GM19463 (cell line): ENCODE measurements around the gene HMGXB3.
"Not testable (repeated sequence)": the region's sequence is repeated elsewhere in the genome, so short reads cannot be mapped to it uniquely, and the experiment has no call there.

ENCODE experiments used
- ATAC-seq: cut with Tn5 transposase; IDR thresholded peaks from one replicate; pipeline ENCODE4 v1.9.1; 2021; ENCODE audit warnings: mild to moderate bottlenecking, moderate library complexity; ENCODE audit not compliant: unreplicated experiment

HMGXB3 gene

GRCh38 chr5:150021491-150022157, 21.1 kb downstream of the HMGXB3 start:
- ATAC-seq: no peak

GRCh38 chr5:150022158-150022531, 21.6 kb downstream of the HMGXB3 start:
- ATAC-seq: no peak

DNA sequence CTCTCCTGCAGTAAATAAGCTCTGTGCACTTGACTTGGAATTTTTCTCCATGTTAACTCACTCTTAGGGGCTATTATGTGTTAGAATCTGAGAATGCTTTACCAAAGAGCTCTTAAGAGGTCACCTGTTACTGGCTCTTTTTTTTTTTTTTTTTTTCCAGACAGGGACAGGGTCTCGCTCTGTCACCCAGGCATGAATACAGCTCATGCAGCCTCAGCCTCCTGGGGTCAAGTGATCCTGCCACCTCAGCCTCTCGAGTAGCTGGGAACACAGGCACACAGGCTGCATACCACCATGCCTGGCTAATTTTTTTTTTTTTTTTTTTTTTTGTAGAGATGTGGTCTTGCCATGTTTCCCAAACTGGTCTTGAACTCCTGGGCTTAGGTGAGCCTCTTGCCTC, 22.1 kb downstream of the HMGXB3 start:
- ATAC-seq: no peak

DNA sequence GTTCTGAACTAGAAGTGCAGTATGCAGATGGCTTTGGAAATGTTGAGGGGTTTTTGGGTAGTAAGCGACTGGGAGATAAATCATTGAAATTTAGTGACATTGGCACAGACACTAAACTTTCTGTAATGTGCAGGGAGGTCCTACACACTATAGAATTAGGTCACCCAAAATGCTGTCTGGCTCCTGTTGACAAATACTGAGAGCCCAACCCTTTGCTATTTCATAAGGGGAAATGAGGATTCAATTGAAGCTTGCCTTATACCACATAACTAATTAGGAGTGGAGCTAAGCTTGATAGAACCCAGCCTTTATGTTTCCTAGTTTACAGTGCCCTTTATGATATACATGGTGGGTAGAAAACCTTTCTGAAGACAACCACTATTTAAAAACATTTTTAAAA, 22.6 kb downstream of the HMGXB3 start:
- ATAC-seq: no peak

GRCh38 chr5:150024346-150024984, 23.9 kb downstream of the HMGXB3 start:
- ATAC-seq: no peak

DNA sequence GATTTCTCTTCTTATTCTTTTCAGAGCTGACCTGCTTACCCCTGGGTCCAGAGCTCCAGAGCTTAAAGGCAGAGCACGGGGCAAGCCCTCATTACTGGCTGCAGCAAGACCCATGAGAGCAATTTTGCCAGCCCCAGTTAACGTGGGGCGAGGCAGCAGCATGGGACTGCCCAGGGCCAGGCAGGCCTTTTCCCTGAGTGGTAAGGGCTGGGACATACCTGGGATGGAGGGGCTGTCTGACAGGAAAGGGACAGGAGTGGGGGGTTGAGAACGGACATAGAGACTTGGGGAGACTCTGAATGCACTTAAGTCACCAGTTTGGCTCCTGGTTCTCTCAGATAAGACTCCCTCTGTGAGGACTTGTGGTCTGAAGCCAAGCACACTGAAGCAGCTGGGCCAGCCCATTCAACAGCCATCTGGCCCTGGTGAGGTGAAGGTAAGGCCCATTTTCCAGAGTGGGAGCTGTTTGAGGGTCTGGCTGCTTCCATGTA, 26.2 kb downstream of the HMGXB3 start:
- ATAC-seq: no peak

DNA sequence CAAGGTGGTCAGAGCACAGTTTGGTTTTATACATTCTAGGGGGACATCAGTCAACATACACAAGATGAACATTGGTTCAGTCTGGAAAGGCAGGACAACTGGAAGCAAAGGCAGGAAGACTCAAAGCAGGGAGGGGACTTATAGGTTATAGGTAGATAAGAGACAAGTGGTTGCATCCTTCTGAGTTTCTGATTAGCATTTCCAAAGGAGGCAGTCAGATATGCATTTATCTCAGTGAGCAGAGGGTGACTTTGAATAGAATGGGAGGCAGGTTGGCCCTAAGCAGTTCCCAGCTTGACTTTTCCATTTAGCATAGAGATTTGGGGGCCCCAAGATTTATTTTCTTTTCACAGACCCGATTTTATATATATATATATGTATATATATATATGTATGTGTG, 27.5 kb downstream of the HMGXB3 start:
- not testable (repeated sequence) for ATAC-seq

DNA sequence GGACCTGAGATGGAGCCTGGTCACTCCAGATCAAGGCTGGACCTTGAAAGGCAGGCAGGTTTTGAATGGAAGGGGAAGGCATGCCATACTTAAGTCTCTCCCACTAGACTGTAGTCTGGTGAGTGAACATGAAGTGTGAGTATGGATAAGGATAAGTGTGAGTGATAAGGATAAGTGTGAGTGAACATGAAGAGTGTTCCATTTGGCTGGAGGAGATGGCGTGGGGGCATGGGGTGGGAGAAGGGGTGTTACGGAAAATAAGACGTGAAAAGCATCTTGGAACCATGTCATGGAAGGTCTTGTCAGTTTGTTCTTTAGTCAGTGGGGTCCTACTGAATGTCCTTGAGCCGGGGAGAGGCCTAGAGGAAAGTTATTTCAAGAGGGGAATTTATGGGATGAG, 32.8 kb downstream of the HMGXB3 start:
- no peak for ATAC-seq

DNA sequence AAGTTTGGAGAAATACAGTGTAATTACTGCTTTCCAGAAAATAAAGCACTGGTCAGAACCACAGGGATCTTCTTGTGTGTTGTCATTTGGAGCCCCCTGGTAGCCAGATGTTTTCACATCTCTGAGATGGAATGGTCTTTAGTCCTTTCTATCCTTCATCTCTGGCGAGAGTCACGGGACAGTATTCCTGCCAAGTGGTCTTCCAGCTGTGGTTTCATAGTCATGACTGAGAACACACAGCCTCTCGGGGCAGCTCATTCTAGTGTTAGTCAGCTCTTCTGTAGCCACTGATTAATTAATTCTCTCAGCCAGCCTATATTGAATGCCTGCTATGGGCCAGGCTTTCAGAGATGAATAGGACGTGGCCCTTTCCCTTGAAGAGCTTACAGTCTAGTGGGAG, 34.1 kb downstream of the HMGXB3 start:
- no peak for ATAC-seq

- peak; percentile 99 for ATAC-seq
Observed at GRCh38 chr5:150035139-150035895, 34.8 kb downstream of the HMGXB3 start.

DNA sequence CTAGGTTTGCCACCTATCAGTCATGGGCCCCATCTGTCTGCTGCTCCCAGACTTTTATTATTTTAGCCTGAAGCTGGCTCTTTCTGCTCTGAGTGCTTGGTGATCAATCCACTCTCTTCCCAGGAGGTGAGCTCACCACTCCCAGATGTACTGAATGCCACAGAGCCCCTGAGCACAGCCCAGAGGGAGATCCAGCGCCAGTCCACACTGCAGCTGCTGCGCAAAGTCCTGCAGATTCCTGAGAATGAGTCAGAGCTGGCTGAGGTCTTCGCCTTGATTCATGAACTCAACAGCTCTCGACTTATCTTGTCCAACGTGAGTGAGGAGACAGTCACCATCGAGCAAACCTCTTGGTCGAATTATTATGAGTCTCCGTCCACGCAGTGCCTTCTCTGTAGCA, 36.0 kb downstream of the HMGXB3 start:
- no peak for ATAC-seq

GRCh38 chr5:150038547-150038946, 38.0 kb downstream of the HMGXB3 start:
- ATAC-seq: no peak

DNA sequence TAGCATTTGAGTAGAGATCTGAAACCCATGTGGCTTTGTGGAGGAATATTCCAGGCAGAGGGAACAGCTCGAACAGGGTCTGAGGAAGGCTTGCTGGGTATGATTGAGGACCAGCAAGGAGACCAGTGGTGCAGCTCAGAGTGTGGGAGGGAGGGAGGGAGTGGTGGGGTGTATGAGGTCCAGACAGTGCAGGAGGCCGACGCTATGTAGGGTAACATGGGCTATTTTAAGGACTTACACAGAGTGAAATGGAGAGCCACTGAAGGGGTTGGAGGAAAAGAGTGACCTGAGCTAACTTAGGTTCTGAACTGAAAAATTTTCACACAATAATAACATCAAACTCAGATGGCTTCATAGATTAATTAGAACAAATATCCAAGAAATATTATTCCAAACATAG, 41.9 kb downstream of the HMGXB3 start:
- ATAC-seq: no peak

- ATAC-seq: no peak
Observed at GRCh38 chr5:150043657-150044328, 43.3 kb downstream of the HMGXB3 start.

DNA sequence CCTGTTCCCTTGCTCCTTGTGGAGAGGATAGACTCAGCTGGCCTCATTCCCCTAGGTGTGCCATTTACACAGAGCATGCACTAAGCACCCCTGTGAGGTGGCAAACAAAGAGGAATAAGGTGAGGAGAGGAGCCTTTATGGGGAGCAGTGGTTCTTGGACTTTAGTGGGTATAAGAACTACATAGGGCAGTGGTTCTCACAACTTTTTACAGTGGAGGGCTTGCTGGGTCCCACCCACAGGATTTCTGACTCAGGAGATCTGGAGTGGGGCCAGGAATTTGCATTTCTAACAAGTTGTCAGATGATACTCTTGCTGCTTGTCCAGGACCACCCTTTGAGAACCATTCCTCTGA, 43.8 kb downstream of the HMGXB3 start:
- no peak for ATAC-seq

DNA sequence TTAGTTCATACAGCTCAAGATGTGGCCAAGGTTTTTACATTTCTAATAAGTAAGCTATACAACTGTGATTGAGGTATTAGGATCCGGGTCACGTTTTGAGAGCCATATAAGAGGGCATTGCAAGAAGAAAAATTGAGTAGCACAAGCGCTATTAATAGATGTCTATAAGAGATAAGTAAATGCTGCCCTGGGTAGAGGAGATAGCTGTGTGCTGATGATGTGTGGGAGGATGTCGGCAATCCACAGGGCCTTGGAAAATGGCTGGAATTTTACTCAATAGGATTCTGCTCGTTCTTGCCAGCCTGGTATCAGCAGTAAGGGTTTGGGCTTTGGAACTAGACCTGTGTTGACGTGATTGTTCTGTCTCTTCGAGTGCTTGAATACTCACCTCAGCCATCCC, 44.2 kb downstream of the HMGXB3 start:
- no peak for ATAC-seq

DNA sequence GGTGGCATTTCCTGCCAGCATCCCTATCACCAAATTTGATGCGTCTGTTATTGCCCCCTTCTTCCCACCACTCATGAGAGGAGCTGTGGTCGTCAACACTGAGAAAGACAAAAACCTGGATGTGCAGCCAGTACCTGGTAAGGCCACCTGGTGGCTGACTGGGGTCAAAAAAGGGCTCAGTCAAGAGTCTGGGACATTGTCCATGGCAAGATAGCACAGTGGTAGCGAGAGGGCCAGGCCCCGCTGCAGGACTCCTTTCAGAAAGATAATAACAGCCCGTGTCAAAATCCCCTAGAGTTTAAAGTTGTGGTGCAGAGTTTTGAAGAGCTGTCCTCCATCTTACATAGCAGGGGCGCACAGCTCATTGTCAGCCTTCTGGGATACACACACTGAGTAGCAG, 45.0 kb downstream of the HMGXB3 start:
- no peak for ATAC-seq

DNA sequence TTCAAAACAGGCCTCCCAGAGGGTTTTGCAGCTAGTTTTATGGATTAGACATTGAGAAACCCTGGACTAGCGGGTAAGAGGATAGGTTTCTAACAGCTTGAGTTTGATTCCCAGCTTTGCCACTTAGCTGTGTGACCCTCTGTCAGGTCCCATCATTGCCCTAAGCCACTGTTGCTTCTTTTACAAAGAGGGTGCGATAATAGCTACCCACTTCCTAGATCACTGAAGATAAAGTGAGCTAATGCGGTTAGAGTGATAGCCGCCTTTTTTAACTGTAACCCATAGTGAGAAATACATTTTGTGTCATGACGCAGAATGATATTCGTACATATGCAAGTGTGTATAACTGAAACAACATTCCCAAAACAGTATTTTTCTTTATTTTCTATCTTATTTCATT, 45.5 kb downstream of the HMGXB3 start:
- ATAC-seq: no peak

GRCh38 chr5:150050172-150050811, 49.8 kb downstream of the HMGXB3 start:
- ATAC-seq: not testable (repeated sequence)

GRCh38 chr5:150051657-150052195, 51.2 kb downstream of the HMGXB3 start:
- no peak for ATAC-seq
